ENCODE measurements around the gene SIRT2. TPM values are rescaled to one million over a fixed set of nuclear protein-coding genes. Genes with fewer than 3 reads are reported as not detected.

The SIRT2 gene
- total RNA-seq, 1 donor from 2014 or later: 54.2 TPM

DNA sequence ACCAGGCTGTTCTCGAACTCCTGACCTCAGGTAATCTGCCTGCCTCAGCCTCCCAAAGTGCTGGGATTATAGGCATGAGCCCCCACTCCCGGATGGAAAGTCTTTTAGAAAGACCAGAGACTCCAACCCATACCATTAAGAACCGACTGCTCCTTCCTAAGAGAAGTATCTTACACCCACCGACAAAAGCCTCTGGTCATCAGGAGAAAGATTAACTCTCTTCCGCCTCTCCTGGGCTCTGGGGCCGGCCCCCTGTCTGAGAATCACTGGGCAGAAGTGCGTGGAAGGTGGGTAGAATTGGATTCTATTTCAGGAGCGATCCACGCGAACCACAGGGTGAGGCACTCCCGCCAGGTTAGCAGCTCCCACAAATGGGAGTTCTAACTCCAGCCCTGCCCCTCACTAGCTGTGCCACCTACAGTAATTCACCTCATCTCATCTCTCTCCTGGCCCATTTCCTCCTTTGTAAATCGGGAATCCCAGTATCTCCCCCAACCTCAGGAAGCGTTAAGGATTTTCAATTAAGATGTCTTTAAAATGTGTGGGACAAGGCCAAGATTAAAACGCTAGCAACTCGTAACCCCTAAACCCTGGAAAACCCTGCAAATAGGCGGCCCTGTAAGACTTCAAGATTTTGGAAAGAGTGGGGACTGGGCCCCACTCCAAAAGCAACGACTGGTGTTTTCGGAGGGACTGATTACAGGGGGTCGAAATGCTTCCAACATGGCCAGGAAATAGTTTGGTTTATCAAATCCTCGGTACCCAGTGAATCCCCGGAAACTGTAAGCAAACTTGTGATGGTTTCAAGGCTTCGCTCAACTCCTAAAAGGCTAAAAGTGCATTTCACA is 50.9 kb downstream of the SIRT2 start:
- Mint-ChIP-seq H3K4me1 (ENCODE audit: low read depth) (peaks cover 44% of the 10 kb centered on the region), H3K36me3 (ENCODE audit: low read depth) (peaks cover 24% of the 10 kb centered on the region), H3K9me3 (ENCODE audit: low read depth) (no peaks in the 10 kb centered on the region), H3K27me3 (ENCODE audit: low read depth) (no peaks in the 10 kb centered on the region), H3K4me3 (ENCODE audit: unreplicated experiment) (peak overlapping the region; percentile 89), H3K27ac (ENCODE audit: unreplicated experiment) (peak overlapping the region; percentile 90)
- DNase-seq (ENCODE audit: low spot score): no peak
- TF ChIP-seq, protein P1, sequence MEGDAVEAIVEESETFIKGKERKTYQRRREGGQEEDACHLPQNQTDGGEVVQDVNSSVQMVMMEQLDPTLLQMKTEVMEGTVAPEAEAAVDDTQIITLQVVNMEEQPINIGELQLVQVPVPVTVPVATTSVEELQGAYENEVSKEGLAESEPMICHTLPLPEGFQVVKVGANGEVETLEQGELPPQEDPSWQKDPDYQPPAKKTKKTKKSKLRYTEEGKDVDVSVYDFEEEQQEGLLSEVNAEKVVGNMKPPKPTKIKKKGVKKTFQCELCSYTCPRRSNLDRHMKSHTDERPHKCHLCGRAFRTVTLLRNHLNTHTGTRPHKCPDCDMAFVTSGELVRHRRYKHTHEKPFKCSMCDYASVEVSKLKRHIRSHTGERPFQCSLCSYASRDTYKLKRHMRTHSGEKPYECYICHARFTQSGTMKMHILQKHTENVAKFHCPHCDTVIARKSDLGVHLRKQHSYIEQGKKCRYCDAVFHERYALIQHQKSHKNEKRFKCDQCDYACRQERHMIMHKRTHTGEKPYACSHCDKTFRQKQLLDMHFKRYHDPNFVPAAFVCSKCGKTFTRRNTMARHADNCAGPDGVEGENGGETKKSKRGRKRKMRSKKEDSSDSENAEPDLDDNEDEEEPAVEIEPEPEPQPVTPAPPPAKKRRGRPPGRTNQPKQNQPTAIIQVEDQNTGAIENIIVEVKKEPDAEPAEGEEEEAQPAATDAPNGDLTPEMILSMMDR (IDR thresholded peaks at IDR 0.05): no peak

DNA sequence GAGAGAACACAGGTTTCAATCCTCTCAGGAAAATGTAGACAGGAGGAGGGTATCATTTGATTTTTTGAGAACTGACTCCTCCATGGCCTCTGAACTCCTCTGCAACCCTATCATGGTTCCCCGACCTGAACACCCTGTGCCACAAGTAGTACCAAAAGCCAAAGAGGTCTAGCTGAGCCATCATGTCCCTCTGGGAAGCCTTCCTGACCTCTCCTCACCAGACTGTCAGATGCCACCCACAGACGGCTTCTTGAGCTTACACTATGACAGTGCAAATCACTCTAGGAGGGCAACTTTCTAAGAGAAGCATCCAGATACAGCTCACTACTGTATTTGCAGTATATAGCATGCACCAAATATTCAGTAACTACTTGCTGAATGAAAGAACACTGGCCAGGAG is 53.3 kb downstream of the SIRT2 start:
- H3K4me3 Mint-ChIP-seq (ENCODE audit: unreplicated experiment): no peak overlapping the region
- H3K36me3 Mint-ChIP-seq (ENCODE audit: low read depth): peaks cover 43% of the 10 kb centered on the region
- no peak for DNase-seq (ENCODE audit: low spot score)
- no peaks in the 10 kb centered on the region for H3K9me3 Mint-ChIP-seq (ENCODE audit: low read depth)
- H3K27me3 Mint-ChIP-seq (ENCODE audit: low read depth): no peaks in the 10 kb centered on the region
- H3K27ac Mint-ChIP-seq (ENCODE audit: unreplicated experiment): no peak overlapping the region
- TF ChIP-seq, protein P1 (IDR thresholded peaks at IDR 0.05): no peak
- peaks cover 32% of the 10 kb centered on the region for H3K4me1 Mint-ChIP-seq (ENCODE audit: low read depth)

DNA sequence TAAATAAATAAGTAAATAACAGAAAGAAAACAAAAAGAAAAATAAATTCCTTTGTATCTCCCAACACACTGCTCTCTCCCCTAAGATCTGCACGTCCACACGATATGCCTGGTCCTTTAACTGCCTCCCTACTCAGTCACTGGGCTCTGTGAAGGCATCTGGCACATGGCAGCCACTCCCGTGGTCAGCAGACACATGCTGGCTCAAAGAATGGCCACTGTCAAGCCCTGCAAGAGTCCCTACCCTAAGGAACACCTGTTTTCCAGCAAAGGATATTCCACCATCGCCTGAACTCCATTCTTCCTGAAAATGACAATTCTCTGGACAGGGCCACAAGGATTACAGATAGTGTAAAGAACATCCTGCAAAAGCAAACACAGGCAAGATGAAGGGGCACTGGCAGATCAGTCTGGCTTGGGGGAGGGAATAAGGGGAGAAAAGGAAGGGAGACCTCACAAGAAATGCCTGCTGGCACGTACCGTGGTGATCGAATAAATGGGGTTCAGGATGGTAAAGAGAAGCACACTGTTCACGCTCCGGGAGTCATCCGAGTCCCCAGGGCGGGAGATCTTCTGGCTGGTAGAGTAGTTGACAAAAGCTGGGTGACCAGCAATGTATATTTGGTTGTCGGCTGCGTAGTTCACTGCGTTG is 53.9 kb downstream of the SIRT2 start:
- TF ChIP-seq, protein P1 (IDR thresholded peaks at IDR 0.05): no peak
- Mint-ChIP-seq H3K27me3 (ENCODE audit: low read depth) (no peaks in the 10 kb centered on the region), H3K36me3 (ENCODE audit: low read depth) (peaks cover 49% of the 10 kb centered on the region), H3K4me1 (ENCODE audit: low read depth) (peaks cover 26% of the 10 kb centered on the region), H3K27ac (ENCODE audit: unreplicated experiment) (peak overlapping the region; percentile 43), H3K9me3 (ENCODE audit: low read depth) (no peaks in the 10 kb centered on the region), H3K4me3 (ENCODE audit: unreplicated experiment) (no peak overlapping the region)
- DNase-seq (ENCODE audit: low spot score): no peak

DNA sequence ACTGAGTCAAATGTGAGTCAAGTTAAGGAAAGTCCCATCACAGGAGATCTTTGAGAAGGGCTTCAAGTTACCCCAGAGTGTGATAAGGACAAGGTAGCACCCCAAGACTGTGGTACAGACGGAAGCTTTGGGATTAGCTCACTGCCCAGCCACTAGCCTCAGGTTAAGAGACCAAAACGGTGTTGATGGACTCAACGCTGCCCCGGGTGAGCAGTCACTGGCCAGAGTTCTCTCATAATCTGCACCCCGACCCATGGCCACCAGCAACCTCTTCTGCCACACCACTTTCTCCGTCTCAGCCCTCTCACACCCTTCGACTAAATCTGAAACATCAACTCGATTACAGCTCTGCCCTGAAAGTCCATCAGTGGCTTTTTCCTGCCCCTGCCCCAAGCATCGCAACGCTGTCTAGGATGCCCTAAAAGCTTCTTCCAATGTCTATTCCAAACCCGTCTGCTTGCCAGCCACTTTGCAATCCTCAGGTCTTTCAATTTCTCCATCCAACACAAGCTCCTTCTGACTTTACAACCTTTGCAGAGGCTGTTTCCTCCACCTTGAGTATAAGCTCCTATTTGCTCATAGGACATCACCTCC is 55.2 kb downstream of the SIRT2 start:
- Mint-ChIP-seq H3K36me3 (ENCODE audit: low read depth) (peaks cover 57% of the 10 kb centered on the region), H3K27me3 (ENCODE audit: low read depth) (no peaks in the 10 kb centered on the region), H3K27ac (ENCODE audit: unreplicated experiment) (no peak overlapping the region), H3K9me3 (ENCODE audit: low read depth) (no peaks in the 10 kb centered on the region), H3K4me1 (ENCODE audit: low read depth) (peaks cover 26% of the 10 kb centered on the region), H3K4me3 (ENCODE audit: unreplicated experiment) (no peak overlapping the region)
- no peak for DNase-seq (ENCODE audit: low spot score)
- TF ChIP-seq, protein P1 (IDR thresholded peaks at IDR 0.05): no peak

DNA sequence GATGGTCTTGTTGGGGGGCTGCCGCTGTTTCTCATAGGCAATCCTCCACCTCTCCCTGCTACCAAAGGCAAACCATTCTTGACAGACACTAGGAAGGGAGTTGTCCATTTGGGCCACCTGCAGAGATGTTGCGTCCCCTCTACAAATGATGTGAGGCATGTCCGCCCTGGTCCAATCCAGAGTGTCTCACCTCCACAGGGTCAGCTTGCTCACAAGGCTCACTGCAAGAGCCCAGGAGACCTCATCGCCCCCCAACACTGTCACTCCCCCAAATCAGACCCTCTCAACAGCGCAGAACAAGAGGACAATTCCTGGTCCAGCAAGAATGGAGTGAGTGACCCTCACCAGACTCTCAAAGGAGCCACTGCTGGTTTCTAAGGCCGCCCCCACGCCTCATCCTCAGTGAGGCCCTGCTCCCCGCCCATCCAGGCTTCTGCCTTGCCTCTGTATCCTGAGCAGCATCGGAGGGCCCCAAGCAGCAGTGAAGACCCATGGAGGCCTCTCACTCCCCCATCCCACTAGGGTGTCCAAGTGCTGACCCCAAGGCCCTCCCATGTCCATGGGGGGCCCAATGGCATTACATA is 56.2 kb downstream of the SIRT2 start:
- H3K27me3 Mint-ChIP-seq (ENCODE audit: low read depth): no peaks in the 10 kb centered on the region
- H3K36me3 Mint-ChIP-seq (ENCODE audit: low read depth): peaks cover 63% of the 10 kb centered on the region
- peaks cover 21% of the 10 kb centered on the region for H3K4me1 Mint-ChIP-seq (ENCODE audit: low read depth)
- H3K4me3 Mint-ChIP-seq (ENCODE audit: unreplicated experiment): no peak overlapping the region
- TF ChIP-seq, protein P1 (IDR thresholded peaks at IDR 0.05): no peak
- no peak for DNase-seq (ENCODE audit: low spot score)
- H3K27ac Mint-ChIP-seq (ENCODE audit: unreplicated experiment): peak overlapping the region; percentile 22
- H3K9me3 Mint-ChIP-seq (ENCODE audit: low read depth): no peaks in the 10 kb centered on the region
